HG02623 (cell line): ENCODE results near the gene EBF3.

Source experiments
- ATAC-seq: cut with Tn5 transposase; IDR thresholded peaks from one replicate; pipeline ENCODE4 v1.9.1; 2021; ENCODE audit warnings: moderate library complexity; ENCODE audit not compliant: unreplicated experiment

EBF3 gene

DNA sequence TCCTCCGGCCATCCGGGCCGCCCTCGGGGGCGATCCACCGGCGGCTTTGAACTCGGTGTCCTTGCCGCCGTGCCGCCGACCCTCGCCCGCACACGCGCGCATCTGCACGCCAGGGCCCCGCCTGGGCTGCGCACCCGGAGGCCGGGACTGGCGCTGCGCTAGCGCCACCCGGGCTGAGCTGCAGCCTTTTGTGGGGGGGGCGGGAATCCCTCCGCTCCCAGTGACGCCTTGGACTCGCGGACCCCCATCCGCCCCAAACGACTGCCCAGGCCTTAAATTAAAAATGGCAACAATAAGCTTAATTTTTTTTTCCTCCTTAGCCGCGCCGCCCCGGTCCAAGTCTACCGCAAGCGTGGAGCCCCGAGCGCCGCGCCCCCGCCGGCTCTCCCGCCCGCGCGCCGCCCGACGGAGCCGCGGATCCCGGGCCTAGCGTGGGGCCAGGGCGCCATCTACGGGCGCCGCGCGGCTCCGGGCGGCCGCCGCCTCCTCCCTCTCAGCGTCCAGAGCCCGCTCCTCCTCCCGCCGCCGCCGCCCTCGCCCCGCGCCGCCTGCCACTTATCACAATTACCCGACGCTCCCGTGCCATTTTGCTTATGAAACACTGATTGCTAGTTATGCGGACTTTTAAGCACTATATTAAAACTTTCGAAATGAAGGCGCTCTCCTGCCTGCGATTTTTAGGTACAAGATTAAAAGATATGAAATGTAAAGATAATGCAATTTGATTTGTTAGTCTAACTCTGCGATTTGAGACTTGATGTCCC, 7.5 kb upstream of the EBF3 start:
- no peak for ATAC-seq

DNA sequence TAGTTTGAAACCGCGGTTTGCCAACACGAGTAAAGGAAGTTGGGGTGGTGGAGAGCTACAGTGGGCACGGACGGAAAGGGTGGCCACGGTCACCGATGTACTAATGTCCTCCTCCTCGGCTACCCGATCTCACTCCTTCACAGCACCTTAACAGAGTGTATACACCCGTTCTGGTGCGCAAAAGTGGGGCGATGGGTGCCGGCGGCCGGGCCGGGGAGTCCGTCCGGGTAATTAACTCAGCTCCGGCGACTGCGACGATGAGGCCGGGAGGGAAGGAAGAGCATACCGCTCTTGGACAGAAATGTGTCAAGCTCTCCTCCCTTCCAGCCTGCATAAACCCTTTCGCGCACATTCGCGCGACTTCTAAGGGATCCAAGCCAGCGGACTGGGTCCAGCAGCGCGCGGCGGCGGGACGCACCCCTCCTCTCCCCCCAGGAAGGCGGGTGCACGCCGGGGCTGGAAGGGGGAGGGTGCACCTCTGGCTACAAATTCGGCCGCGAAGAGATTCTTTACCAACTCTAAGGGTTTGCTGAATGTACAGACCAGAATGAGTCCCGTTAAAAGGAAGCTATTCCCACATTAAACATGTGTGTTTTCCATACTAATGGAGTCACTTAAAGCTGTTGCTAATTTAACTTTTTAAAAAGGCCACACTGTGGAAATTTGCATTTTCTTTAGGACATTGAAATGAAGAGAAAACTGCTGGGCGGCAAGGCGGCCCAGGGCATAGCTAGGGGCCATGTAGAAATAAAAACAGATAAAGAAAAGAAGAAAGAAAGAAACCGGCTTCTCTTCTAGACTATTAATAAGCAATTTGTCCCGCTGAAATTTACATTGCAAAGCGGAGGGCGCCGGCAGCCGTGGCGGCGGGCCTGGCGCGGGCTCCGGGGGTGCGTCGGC, 6.6 kb upstream of the EBF3 start:
- no peak for ATAC-seq

DNA sequence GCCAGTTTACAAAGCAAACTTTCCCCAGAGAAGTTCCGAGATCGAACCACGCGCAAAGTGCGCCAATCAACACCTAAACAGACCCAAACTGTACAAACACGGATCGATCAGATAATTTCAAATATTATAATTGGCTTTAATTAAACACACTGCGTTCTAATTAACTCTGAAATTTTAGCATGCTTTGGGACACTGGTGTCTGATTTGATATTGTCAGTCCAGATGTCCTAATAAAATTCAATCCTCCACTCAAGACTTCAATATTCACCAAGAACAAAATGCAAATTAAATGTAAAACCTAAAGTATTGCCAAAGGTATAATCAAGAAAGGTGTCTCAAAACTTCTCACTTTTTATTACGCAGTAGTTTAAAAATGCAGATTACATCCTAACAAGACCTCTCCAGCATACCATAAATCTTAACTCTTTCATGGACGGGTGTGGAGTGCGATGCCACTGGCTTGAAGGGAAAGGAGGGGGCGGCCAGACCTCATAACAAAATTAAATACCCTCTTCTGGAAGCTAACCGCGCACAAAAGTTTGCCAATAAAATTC, 5.9 kb upstream of the EBF3 start:
- no peak for ATAC-seq

DNA sequence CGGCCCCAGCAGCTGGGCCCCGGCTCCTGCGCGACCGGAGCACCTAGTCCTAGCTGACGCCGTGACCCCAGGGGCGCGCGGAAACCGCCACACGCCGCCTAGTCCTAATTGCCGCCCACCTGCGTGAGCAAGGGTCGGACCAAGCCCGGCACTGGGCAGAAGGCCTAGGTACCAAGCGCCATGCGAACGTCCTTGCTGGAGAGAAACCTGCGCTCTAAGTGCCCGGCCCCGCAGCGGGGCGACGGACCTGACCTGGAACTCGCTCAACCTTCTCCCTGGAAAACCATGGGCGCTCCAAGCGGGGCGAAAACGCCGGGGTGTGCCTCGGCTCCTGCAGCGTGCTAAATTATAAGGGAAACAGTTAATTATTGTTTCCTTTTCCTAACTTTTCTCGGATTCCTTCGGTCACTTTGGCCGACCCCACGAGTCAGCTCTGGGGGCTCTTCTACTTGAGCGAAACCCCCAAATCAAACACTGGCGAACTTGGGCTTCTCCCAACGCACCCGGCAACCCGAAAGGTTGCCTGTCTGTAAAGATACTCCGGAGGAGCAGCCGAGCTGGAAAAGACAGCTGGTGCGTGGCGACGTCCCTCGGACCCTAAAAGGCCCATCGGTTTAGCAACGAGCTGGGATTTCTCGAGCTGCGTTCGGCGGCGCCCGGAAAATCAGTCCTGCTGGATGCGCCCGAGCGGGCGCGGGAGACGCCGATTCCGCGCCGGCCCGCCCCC, 5.3 kb upstream of the EBF3 start:
- no peak for ATAC-seq

DNA sequence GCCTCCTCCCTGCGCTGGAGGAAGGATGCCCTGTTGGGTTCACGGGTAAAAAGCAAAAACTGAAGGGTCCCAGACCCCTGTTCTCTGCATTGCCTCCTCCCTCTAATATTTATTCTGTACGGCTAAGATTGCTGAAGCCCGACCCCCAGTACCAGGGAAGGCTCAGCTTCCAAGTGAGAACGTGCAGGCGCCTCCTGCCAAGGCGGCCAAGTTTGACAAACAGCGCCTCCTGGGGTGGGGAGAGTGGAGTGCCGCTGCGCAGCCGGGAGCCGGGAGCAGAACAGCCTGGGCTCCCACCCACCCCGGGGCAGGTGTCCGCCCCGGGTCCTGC, 4.7 kb upstream of the EBF3 start:
- no peak for ATAC-seq

DNA sequence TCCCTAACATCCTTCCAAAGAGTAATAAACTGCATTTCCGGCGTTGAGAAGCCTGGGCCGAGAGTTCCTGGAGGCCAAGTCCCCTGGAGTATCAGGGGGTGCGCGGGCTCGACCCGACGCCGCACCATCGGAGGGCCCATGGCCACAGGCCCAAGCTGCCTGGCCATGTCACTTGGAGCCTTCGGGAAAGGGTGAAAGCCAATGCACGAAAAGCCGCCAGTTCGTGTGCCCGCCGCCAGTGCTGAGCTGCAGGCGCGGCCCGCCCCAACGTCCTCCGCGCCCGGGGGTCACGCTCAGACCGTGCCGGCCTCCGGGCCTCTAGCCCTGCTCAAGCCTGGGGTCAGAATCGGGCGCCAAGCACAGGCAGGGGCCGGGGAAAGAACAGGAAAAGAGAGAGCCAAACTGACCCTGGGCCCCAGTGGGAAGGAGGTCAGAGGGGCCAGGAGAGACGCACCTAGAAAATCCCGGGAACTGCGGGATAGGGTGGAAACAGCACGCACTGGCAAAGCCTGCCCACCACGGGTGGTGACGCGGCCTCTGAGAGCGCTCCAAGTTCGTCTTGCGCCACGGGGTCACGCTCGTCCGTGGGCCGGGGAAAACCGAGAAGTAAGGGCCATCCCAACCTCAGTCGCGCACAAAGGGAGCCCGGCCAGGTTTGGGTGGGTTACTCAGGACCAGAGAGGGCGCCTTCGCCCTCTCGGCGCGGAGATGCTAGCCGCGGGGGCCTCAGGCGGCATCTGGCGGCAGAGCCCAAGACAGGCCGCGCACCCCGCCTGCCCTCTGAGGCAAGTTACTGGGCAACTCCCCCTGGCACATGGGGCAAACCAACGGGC, 4.2 kb upstream of the EBF3 start:
- no peak for ATAC-seq

DNA sequence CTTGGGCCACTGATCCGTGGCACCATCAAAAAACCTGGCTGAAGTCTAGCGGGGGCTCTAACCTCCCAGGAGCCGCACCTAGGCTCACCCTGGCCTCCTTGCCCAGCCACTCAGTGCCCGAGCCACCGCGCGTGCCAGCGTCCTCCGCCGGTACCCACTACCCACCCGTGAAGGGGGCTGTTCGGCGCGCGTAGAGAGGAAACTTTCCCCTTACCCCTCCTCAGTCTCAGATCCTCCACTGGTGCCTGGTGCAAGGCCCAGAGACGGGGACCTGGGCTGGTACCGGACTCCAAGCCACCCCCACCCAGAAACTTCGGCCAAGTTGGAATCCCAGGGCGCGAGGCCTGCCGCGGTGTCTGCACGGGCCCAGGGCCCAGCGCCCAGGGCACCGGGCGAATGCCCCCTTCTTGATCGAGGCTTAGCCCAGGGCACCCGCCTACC, 3.5 kb upstream of the EBF3 start:
- no peak for ATAC-seq

DNA sequence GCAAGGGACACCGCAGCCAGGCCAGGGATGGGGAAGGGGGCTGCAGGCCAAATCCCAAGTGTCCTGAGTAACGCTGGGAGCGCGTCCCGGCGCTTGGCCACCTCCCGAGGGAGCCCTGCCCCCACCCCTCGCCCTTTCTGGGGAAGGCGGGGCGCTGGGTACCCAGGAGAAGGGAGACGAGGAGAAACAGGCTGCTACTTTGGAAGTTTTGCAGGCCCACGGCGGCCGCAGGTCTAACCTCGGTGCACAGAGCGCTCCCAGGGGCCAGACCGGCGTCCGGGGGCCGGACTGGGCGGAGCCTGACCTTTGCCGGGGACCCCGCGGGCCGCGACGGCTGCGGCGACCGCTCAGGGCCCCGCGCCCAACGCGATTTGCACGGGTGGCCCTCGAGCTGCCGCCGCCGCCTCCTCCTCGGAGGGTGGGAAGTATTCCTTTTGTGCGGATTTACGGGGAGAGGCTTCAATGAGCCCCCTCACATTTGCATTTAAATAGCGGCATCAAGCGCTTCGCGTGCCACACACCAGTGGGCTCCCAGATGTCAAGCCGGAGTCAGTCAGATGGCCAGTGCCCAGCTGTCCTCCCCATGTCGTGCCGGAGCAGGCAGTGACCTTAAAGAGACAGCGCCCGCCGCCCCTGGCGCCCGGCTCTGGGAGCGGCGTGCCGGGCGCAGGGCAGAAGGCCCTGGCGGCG, 3.0 kb upstream of the EBF3 start:
- no peak for ATAC-seq

DNA sequence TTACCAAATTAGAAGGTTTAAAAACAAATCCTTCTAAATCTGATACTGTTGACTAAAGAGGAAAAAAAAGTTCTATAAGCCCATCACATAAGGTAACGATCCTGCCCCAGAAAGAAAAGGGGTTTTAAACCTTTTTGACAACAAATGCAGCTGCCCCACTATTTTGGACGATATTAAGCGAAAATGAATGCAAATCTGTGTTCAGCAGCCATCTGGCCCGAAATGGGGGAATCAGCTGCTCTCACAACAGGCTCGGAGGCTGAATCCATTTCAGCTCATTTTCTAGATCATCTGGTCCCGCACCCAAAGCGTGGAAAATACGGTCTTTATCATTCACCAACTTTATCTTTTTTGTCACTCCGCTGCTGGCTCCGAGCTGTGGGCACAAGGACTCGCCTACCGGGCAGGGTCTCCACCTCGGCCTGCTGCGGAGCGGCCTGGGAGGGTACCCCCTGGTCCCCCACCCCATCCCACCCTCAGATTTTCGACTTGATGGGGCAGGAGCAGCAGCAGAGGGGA, 2.4 kb upstream of the EBF3 start:
- no peak for ATAC-seq

DNA sequence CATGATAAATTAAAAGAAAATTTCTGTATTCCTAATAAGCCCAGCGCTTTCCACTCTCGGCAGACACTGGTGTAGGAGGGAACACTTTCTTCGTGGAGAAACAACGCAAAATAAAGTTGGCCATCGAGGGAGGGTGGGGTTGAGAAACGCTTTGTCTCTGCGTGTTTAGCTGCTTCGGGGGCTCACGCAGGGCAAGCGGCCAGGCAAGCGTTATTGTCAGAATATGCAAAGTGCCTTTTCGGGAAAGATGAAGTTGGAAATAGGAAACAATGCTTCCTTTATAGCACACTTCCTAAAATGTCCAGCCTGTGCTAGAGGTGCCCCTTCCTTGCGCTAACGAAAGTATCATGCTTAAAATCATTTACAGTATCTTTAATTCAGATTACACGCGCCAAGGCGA, 1.9 kb upstream of the EBF3 start:
- ATAC-seq, result no peak

DNA sequence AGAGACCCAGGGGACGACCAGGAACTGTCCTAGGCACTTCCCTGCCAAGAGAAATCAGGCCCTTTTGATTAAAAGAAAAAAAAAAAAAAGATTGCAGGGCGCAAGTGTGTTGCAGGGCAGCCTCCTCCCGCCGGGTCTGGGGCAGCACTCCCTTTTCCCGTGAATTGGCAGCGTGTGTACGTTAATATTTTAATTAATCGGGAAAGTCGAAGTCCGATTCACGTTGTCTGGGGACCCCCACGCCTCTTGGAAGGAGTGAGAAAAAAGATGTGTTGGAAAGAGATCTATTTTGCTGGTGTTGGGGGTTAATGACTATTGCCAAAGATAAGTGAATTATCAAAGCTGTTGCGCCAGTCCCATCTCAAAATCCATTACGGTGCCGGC, 1.3 kb upstream of the EBF3 start:
- ATAC-seq, result no peak

DNA sequence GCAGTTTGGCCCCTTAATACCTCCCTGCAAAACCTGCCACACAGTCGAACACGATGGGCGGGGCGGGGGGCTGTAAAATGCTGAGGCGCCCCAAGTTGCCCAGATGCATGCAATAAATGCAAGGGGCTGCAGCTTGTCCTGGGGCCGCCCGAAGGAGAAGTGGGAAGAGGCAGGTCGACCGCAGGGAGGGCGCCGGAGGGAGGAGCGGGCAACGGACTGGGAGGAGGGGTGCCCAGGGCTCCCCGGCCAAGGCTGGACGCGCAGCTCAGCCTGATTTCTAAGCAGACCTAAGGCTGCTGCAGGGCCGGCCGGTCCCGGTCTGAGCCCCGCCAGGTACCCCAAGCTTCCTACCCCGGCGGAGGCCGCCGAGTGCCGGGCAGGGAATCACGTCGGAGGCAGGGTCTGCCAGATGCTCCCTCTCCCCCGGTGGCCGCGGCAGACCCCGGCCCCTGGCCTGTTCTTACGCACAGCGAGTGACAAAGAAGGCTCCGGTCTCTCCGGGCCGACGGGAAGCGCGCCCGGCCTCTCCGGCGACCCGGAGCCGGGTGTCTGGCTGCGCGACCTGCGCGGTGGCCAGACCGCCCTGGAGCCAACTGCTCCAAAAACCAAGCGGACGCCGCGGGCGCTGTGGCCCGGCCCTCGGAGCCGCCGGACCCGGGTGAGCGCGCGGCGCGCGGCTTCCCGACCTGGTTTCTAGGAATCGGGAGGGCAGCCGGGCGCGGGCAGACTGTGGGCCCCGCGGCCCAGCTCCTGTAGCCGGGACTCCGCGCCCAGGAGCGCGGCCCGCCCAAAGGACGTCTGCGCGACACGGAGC, 744 bp upstream of the EBF3 start:
- ATAC-seq, result no peak

DNA sequence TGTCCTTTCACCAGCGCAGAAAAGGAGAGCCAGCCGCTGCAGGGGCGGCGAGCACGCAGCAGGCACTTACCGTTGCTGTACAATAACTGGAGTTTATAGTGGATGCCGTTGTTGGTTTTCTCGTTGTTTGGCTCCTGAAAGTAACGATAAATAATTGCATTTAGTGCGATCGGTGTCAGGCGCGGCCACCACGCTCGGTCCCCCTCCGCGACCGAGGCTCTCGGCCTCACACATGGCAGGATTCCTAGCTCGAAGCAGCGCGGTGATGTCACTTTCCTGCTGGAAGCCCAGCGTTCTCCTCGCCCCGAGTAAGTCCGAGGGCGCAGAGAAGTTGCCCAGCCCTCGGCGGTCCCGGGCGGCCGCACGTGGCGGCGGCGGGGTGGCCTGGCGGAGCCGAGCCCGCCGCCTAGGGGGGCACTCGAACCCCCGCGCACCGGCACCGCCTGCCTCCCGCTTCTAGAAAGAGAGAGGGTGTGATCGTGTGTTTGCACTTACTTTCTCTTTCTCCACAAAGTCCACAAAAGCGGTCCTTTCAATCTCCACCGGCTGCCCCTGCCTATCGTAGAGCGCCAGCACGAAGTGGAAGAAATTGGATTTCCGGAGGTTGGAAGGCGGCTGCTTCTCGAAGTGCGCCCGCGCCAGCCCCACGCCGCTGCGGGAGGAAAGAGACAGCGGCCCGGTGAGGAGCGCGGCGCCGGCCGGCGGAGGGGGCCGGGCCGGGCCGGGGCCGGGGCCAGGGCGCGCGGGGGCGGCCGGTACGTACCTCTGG, 1.0 kb downstream of the EBF3 start:
- no peak for ATAC-seq

DNA sequence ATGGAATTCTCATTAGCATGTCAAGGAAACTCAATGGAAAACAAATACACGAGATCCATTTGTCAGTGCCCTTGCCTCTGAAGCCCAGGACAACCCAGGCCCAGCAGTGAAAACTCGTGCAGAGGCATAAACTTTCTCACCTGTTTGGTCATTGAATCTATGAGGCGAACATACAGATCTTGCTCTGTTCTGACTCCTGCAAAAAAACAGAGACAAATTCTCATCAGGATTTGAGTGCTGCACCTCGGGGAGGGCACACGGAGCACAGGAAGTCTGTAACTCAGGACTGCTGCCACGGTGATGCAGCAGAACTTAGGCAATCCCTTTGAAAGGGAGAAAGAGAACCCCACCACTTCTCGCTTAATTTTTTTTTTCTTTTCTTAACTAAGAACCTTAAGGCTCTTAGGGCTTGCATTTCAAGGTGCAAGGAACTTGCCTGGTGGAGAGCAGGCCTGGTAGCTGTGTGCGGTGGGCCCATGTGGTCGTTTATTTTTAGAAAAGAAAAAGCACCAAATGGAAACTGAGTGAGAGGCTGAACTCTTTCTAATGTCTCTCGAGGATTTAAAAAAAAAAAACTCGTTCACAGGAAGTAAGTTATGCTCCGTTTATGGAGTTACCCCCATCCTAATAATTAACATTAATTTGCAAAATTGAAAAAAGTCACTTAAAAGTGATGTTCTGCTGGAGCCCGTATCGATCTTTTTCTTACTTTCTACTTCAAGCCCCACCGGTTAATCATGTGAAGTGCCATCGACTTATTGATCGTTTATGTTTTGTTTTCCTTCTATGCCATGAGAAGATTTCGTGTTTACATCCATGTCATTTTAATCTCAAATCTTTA, 1.8 kb downstream of the EBF3 start:
- ATAC-seq, result no peak

DNA sequence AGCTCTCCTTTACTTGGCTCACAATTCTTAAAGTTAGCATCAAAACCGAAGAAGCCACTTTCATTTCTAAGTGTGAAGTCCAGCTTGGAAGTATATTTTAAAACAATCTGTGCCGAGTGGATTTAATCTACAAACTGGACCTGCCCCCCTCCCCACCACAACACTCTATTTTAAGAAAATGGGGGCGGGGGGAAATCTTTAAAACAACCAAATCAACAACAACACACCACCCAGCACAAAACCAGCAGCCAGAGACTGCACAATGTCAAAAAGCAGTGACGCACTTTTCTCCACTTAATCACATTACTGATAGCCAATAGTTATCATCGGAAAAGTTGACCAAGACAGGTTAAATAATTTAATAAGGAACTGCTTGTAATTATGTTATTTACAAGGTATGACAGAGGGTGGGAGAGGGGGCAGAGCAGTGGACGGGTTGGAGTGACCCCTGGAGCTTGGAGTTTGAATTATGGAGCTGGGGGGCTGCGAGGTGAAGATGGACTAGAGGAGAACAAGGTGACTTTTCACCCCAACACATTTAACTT, 2.8 kb downstream of the EBF3 start:
- no peak for ATAC-seq

DNA sequence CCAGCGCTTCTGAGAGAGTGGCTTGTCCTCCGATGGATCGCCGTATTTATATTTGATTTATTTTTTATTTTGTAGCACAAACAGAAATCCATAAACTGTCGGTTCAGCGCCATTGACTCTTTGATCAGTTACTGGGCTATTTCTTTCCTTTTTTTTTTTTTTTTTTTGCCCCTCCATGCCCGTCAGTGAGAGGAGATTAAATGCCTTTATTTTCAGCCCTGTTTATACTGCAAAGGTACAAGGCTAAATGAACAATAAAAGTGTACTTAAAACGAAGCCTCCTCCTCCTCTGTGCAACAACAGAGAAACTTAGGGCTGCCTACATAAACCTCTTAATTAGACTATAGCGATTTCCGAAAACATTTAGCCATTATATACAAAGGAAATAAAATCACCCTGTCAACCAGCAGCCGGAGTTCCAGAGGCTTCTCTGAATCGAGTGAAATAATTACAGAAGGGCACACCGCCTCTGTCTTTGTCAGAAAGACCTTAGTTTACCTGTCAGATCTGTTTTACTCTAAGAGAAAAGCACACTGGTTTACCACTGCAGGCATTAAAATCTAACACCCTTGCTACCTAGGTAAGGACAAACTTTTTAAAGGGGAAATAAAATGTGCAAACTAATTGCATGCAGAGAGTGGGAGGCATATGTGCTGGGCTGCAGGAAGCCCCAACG, 3.5 kb downstream of the EBF3 start:
- no peak for ATAC-seq
